Epithelial cell of esophagus (primary cell): ENCODE results near the gene KCNE3.
A peak's percentile ranks its signal among the peaks of the same experiment; 100 is the strongest.

Source experiments
- DNase-seq: peaks from one replicate; pipeline ENCODE4 v3.0.0; 2010; ENCODE audit warnings: low read depth
- H3K4me3 ChIP-seq: 2 replicates; pipeline ENCODE4 v1.5.1; 2011; ENCODE audit warnings: mild to moderate bottlenecking, low read length, control low read depth
- CTCF ChIP-seq: IDR thresholded peaks from 2 replicates; pipeline ENCODE4 v1.5.1; 2011; ENCODE audit warnings: low read depth, mild to moderate bottlenecking, low read length, control low read depth, inconsistent platforms; ENCODE audit not compliant: insufficient read depth; ENCODE audit errors: missing control alignments

KCNE3 gene

GRCh38 chr11:74444173-74444826 lies 23.0 kb downstream of the KCNE3 start:
- no peak overlapping the region for H3K4me3 ChIP-seq
- DNase-seq: no peak
- no peak for TF ChIP-seq CTCF

GRCh38 chr11:74443071-74443864 lies 24.1 kb downstream of the KCNE3 start:
- TF ChIP-seq CTCF: peak; percentile 66
- no peak overlapping the region for H3K4me3 ChIP-seq
- DNase-seq: peak; percentile 78

DNA sequence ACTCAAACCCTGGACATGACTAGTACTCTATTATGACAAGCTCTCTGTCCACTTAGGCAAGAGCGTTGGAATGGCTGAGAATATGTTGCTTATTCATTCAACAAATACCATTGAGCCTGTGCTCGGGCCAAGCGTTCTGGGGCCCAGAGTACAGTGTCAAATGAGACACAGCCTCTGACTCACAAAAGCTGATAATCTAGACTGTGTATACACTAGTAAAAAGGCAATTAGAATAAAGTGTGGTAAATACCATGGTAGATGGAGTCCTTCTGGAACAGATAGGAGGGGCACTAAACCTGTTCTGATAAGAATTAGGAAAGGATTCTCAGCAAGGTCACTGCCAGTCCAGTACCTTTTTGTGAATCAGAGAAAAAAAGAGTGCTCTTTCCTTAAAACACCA lies 24.7 kb downstream of the KCNE3 start:
- no peak for TF ChIP-seq CTCF
- H3K4me3 ChIP-seq: no peak overlapping the region
- peak; percentile 60 for DNase-seq

- peak; percentile 45 for DNase-seq
- no peak overlapping the region for H3K4me3 ChIP-seq
- no peak for TF ChIP-seq CTCF
These were observed 28.7 kb downstream of the KCNE3 start for GRCh38 chr11:74438681-74439080.

DNA sequence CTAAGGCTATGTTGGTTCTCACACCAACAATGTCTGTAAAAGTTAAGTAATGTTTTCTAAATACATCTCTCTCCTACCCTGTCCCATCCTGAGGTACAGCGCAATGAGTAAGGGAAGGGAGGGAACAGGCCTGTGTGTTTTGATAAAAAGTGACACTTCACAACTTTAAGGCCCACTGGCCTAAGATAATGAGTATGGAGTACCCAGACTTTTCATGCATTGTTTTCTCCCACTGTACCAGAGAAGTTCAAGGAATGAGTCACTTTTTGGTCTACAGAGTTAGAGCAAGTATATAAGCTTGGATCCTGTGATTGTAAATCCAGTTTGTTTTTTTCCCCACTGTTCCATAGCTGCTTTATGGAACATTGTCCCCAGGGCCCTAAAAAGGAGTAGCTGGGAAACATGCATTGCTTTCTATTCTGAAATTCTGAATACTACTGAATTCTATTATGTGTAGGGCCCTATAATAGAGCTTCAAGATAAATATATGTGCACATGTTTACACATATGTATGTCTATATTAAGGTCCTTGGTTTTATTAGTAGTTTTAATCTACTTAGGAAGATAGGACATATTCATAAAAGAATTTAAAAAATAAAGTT lies 29.8 kb downstream of the KCNE3 start:
- no peak overlapping the region for H3K4me3 ChIP-seq
- no peak for TF ChIP-seq CTCF
- DNase-seq: no peak

DNA sequence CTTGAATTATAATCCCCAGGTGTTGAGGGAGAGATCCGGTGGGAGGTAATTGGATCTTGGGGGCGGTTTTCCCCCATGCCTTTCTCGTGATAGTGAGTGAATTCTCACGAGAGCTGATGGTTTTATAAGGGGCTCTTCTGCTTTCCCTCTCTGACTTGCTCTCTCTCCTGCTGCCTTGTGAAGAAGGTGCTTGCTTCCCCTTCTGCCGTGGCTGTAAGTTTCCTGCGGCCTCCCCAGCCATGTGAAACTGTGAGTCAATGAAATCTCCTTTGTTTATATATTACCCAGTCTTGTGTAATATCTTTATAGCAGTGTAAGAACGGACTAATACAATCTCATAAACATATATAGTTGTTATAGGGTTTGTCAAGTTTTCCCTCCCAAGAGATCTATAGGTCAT lies 32.8 kb downstream of the KCNE3 start:
- no peak overlapping the region for H3K4me3 ChIP-seq
- DNase-seq: no peak
- no peak for TF ChIP-seq CTCF
